NCI-H2196 treated with DMSO at 0.1 percent for 48 hours (cell line): ENCODE data around the gene DDX51.
A peak's percentile ranks its signal among the peaks of the same experiment; 100 is the strongest.
"Not testable (repeated sequence)": the region's sequence is repeated elsewhere in the genome, so short reads cannot be mapped to it uniquely, and the experiment has no call there.

Experiments used
- DNase-seq: peaks from one replicate; lab custom pipeline; 2025; ENCODE audit not compliant: unreplicated experiment; lab: John Stamatoyannopoulos, UW

The DDX51 gene

GRCh38 chr12:132141976-132142678 lies 2.0 kb downstream of the DDX51 start:
- DNase-seq = no peak

- DNase-seq = no peak
Measured at GRCh38 chr12:132140918-132141841, 2.9 kb downstream of the DDX51 start.

DNA sequence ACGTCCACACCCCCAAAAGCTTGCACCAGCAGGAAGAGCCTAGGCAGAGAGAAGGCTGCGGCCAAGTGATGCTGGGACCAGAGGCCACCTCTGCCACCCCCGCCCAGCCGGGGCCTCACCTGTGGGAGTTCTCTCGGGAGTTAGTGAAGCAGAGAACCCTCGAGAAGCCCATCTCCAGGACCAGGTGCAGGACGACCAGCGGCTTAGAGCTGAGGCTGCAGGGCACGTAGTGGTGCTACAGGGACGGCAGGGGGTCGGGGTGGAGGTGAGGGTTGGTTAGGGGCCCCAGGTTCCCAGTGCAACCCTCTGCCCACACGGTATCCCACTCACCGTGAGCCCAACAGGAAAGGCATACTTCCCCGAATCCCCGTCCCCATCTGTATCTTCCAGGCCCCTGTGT lies 3.6 kb downstream of the DDX51 start:
- no peak for DNase-seq

GRCh38 chr12:132139912-132140311 lies 4.2 kb downstream of the DDX51 start:
- DNase-seq = no peak

DNA sequence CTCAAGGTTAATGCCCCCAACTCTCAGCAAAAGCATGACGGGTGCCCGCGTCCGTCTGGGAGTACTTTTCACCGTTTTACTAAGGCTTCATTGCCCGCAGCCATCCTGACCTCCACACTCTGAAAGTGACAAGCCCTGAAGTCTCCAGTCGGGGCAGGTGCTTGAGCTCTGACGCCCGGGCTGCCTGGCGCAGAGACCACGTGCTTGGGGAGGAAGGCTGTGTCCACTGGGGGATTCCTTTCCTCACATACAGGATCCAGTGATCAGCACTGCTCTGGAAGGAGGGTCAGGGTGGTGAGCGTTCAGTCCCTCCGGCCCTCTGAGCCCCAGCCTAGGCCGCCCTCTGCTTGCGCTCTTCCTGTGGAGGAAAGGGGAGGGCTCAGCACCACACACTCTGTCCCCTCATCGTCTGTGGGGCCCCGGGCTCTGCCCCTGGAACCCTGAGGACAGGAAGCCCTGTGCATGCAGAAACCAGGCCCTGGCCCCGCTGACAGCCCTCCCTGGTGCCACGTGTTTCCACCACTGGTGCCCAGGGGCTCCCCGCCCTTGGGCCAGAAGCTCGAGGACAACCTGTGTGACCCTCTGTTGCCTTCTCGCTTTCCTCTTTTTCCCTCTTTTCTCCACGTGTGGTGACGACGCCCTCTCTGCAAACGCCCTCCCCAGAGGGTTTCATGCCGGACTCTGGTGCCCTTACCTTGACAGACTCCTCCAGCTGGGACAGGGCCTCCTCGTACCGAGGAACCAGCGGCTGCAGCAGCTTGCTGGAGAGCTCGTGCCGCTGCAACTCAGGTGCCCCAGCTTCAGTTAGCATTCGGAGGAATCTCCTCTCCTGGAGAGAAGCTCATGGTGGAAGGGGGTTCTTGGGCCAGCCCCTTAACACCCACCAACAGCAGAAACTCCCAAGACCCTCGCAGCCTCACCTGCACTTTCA lies 4.9 kb downstream of the DDX51 start:
- DNase-seq = no peak

GRCh38 chr12:132137483-132138125 lies 6.5 kb downstream of the DDX51 start:
- no peak for DNase-seq

DNA sequence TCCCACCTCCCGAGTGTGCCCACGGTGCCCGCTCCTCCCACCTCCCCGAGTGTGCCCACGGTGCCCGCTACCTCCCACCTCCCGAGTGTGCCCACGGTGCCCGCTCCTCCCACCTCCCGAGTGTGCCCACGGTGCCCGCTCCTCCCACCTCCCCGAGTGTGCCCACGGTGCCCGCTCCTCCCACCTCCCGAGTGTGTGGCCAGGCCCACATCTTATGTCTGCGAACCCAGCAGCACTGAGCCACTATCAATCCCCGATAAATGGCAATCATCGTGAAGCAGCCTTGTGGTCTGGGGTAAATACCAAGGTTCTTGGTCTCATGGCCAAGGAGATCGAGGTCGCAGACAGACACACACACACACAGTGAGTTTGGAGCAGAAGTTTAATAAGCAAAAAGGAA lies 7.9 kb downstream of the DDX51 start:
- DNase-seq = not testable (repeated sequence)

DNA sequence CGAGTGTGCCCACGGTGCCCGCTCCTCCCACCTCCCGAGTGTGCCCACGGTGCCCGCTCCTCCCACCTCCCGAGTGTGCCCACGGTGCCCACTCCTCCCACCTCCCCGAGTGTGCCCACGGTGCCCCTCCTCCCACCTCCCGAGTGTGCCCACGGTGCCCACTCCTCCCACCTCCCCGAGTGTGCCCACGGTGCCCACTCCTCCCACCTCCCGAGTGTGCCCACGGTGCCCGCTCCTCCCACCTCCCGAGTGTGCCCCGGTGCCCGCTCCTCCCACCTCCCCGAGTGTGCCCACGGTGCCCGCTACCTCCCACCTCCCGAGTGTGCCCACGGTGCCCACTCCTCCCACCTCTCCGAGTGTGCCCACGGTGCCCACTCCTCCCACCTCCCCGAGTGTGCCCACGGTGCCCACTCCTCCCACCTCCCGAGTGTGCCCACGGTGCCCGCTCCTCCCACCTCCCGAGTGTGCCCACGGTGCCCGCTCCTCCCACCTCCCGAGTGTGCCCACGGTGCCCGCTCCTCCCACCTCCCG lies 9.4 kb downstream of the DDX51 start:
- not testable (repeated sequence) for DNase-seq

DNA sequence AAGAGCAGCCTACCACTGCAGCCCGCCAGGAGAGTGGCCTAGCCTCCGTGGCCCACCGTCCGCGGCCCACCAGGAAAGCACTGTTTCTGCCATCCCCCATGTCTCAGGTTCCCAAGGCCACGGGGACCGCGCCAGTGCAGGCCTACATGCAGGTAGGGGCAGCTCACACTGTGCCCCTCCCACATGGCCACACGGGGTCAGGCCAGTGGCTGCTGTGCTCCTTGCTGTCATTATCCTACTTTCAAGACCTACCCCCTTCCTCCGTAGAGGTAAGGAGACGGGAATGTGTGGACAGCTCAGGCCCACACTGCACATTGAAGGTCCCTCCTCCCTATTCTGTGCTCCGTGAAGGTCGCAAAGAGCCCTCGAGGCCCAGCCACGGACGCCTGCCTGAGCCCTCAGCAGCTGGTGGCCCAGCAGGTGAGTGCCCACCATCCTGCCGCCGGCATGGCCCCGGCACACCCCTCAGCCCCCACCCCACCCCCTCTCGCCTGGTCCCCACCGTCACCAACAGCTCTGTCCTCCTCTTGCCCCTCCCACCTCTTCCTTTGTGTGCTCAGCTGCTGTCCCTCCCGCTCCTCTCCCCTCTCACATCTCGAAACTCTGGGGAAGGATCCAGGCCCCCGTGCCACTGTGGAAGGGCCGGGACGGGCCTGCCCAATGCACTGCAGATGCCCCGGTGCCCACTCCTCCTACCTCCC lies 10.0 kb downstream of the DDX51 start:
- peak; percentile 33 for DNase-seq

GRCh38 chr12:132132609-132133430 lies 11.3 kb downstream of the DDX51 start:
- DNase-seq = no peak

- no peak for DNase-seq
Measured at GRCh38 chr12:132131952-132132351, 12.2 kb downstream of the DDX51 start.

GRCh38 chr12:132131229-132131628 lies 12.9 kb downstream of the DDX51 start:
- no peak for DNase-seq

DNA sequence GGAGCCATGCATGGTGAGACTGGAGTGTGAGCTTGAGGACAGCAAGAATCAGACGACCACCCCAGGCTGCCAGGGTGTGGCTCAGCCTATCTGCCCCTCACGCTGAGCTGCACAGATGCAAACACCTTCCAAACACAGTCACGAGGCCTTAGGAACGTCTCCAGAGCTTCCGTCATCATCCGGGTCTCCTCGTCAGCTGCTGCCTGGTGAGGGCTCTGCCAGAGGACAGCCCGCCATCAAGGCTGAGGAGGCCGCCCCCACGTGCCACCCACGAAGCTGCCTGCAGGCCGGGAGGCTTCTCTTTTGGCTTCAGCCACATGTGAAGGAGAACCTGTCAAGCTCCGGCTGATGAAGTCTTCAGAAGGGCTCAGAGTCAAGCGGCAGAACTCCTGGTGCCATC lies 13.4 kb downstream of the DDX51 start:
- DNase-seq = no peak

GRCh38 chr12:132129007-132129406 lies 15.1 kb downstream of the DDX51 start:
- no peak for DNase-seq

DNA sequence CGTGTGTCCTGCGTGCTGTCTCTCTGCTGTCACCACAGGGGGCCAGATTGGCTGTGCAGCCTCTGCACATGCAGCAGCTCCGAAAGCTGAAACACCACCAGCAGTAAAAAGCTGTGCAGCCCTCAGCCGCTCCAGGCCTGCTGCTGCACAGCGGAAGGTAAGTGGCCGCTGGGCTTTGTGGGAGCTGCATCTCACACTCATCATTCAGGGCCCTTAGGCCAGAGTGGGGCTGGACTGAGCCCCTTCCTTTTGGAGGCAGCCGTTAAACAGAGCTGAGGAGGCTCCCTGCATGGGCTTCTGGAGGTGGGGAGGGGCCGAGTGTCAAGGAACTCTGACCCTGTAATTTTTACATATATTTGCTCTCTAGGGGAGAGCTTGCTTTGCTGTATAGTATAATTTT lies 17.1 kb downstream of the DDX51 start:
- no peak for DNase-seq

DNA sequence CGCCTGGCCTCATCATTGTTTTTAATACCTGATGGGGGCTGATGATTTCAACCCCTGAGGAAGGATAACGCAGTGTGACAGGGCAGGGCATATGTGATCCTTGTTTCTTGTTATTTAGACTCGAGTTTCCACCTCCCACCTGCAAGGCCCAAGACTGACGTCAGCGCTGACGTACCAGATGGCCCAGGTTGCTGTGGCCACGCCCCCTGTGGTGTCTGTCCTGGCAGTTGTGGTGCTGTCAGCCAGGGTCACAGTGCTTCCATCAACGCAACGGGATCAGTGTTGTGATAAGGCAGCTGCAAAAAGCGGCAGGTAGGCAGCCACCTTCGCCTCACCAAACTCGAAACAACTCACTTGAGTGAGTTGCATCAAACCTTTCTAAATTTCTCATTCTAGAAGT lies 18.4 kb downstream of the DDX51 start:
- DNase-seq = no peak

DNA sequence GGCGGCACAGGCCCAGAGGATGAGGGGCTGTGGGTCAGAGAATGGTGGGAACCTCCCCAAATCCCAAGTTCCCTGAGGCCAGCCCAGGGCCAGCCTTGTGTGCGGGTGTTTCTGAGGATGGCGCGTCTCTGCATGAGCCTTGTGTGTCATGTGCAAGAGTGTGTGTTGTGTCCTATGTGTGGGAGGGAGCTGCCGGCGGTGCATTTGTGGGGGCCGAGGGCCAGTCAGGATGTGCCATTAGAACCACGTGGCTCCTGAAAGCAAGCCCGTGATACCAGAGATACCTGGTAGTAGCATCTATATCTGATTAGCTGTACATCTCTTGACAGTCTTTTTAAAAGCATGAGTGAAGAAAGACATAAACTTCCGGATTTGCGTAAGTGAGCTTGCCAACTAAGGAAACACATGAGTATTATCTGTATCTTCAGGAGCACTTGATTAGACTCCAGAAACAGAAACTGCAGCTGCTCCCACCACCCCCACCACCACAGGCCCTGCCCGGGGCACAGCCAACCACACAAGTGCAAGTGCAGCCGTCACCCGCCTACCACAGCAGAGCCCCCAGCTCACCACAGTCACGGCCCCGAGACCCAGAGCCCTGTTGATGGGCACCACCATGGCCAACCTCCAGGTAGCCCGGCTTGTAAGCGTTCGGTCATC lies 19.2 kb downstream of the DDX51 start:
- no peak for DNase-seq

DNA sequence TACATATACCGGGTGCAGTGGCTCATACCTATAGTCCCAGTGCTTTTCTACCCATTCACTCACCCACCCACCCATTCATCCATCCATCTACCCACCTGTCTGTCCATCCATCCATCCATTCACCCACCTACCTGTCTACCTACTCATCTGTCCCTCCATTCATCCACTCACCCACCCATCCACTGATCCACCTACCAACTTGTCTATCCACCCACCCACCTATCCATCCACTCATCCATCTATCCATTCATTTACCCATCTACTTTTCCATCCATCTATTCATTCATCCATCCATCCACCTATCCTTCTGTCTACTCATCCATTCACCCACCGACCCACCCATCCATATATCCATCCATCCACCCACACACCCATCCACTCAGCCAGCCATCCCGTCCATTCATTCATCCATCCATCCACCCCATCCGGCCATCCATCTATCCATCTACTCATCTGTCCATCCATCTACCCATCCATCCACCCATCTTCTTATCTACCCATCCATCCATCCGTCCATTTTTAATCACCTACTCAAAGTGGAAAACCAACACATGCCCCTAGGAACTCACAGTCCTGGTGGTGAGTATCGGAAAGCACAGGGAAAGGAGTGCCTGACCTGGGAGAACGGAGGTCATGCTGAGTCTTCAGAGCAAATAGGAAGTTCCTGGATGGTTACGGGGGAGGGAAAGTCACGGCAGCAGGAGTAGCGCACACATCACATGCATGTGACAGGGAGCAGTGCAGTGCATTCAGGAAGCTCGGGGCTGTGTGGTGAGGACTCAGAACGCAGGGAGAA lies 20.0 kb downstream of the DDX51 start:
- DNase-seq = no peak
